ENCODE results near the gene EVI5.
"Not testable (repeated sequence)": the region's sequence is repeated elsewhere in the genome, so short reads cannot be mapped to it uniquely, and the experiment has no call there.

EVI5 gene

DNA sequence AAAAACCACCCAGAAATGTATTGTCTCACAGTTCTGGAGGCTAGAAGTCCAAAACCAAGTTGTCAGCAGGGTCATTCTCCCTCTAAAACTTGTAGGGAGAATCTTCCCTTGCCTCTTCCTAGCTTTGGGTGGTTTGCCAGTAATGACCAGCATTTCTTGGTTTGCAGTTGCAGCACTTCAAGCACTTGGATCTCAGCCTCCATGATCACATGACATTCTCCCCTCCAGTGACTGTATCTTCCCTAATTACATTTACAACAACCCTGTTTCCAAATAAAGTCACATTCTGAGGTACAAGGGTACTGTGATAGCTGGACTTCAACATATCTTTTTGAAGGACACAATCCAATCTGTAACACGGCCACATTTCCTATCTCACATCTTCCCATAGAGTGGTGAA is 37.2 kb downstream of the EVI5 start:
- DNase-seq: no peak

DNA sequence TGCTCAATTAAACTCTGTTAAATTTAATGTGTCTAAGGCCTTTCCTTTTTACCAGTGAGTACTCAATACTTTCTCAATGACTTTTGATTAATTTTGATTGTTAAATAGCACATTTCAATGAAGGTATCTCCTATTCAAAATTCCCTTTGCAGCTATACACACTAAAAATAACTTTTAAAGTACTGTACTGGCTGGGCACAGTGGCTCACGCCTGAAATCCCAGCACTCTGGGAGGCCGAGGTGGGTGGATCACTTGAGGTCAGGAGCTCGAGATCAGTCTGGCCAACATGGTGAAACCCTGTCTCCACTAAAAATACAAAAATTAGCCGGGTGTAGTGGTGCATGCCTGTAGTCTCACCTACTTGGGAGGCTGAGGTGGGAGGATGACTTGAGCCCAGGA is 38.7 kb downstream of the EVI5 start:
- DNase-seq: not testable (repeated sequence)

DNA sequence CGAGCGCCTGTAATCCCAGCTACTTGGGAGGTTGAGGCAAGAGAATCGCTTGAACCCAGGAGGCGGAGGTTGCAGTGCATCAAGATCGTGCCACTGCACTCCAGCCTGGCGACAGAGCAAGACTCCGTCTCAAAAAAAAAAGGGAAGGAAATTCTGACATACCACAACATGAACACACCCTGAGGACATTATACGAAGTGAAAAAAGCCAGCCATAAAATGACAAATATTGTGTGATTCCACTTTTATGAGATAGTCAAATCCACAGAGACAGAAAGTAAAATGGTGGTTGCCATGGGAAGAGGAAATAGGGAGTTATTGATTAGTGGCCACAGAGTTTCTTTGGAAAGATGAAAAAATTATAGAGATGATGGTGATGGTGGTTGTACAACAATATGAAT is 41.7 kb downstream of the EVI5 start:
- DNase-seq: no peak

GRCh38 chr1:92739669-92740524 is 45.0 kb downstream of the EVI5 start:
- DNase-seq: no peak

- no peak for DNase-seq
Observed at GRCh38 chr1:92736395-92736794, 48.5 kb downstream of the EVI5 start.

DNA sequence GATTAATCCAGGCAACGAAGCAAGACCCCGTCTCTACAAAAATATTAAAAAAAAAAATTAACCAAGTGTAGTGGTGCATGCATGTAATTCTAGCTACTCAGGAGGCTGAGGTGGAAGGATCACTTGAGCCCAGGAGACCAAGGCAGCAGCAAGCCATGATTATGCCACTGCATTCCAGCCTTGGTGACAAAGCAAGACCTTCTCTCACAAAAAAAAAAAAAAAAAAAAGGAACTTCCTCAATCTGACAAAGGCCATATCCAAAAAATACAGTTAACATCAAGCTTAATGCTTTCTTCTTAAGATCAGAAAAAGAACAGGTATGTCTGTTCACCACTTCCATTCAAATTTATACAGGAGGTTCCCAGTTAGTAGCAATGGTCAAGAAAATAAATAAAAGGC is 54.4 kb downstream of the EVI5 start:
- DNase-seq: no peak

GRCh38 chr1:92728697-92729096 is 56.2 kb downstream of the EVI5 start:
- no peak for DNase-seq

- DNase-seq: not testable (repeated sequence)
Observed at GRCh38 chr1:92723713-92724112, 61.2 kb downstream of the EVI5 start.

DNA sequence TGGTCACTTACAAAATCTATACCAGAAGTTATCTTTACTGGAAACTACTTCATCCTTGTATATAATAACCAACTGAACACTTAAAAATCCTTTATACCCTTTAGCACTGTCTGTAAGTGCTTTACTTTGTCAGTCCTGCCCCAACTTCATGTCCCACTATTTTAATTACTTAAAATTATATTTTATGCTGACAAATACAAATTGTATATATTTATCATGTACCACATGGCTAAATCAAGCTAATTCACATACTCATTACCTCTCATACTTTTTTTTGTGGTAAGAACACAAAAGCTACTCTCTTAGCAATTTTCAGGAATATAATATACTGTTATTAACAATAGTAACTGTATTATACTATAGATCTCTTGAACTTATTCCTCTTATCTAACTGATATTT is 63.0 kb downstream of the EVI5 start:
- no peak for DNase-seq

DNA sequence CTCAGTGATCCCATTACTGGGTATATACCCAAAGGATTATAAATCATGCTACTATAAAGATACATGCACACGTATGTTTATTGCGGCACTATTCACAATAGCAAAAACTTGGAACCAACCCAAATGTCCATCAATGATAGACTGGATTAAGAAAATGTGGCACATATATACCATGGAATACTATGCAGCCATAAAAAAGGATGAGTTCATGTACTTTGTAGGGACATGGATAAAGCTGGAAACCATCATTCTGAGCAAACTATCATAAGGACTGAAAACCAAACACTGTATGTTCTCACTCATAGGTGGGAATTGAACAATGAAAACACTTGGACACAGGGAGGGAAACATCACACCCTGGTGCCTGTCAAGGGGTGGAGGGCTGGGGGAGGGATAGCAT is 63.8 kb downstream of the EVI5 start:
- not testable (repeated sequence) for DNase-seq

- not testable (repeated sequence) for DNase-seq
Observed at GRCh38 chr1:92715476-92715951, 69.4 kb downstream of the EVI5 start.

DNA sequence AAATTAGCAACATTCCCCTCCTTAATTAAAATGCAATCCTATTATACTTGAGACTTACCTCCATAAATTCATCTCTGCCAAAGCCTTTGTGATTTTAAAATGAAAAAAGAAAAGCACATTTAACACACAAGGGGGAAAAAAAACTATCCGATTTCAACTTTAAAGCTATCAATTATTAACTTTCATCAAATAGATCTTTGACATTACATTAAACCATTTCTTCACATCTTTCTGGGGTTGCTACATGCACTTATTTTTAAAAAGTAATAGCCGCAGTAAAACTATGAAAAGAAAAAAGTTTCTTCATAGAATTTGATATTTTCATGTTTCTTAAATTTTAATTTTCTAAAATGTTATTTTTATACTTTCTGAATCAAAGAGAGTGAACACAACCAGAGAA is 71.0 kb downstream of the EVI5 start:
- no peak for DNase-seq

DNA sequence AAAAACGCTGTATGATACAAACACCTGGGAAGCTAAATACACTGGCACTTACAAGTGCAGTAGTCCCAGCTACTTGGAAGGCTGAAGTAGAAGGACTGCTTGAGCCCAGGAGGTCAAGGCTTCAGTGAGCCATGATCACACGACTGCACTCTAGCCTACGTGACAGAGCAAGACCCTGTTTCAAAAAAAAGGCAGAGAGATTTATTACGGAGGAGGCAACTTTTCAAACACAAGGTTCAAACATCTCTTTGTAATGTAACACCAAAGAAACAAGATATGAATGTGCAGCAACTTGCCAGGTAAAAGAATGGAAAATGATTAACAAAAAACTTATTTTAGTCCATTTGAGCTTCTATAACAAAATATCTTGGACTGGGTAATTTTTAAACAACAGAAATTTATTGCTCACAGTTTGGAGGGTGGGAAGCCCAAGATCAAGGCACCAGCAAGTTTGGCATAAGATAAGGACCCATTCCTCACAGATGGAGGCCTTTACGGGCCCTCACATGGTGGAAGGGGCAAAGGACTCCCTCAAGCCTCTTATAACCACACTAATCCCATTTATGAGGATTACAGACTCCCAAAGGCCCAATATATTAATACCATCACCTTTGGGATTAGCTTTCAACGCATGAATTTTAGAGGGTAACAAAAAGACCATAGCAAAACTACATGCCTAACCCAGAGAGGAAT is 73.3 kb downstream of the EVI5 start:
- DNase-seq: no peak

- DNase-seq: no peak
Observed at GRCh38 chr1:92709738-92710137, 75.2 kb downstream of the EVI5 start.

DNA sequence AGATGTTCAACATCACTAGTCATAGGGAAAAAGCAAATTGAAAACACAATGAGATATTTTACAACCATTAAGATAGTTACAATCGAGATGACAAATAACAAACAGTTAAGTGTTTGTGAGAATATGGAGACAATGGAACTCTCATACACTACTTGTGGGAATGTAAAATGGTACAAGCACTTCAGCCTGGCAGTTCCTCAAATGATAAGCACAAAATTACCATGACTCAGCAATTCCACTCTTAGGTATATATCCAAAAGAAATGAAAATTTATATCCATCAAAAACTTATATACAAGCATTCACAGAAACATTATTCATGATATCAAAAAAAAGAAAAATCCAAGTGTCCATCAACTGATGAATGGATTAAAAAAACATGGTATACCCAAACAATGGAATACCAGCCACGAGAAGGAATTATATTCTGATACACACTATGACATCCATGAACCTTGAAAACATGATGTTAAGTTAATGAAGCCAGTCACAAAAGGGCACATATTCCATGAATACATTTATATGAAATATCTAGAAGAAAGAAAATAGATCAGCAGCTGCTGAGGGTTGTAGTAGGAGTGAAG is 76.4 kb downstream of the EVI5 start:
- no peak for DNase-seq

- no peak for DNase-seq
Observed at GRCh38 chr1:92707709-92708108, 77.2 kb downstream of the EVI5 start.

DNA sequence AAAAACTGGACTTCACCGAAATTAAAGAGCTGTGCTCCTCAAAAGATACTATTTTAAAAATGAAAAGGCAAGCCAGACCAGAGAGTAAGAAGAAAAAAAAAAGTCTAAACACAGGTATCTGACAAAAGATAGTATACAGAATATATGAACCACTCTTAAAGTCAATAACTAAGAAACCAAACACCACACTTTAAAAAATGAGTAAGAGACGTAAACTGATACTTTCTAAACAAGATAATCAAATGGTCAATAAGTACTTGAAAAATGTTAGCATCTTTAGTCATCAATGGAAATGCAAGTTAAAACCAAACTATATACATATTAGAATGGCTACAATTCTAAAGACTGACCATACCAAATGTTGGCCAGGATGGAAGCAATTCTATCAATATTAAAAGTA is 77.6 kb downstream of the EVI5 start:
- no peak for DNase-seq

DNA sequence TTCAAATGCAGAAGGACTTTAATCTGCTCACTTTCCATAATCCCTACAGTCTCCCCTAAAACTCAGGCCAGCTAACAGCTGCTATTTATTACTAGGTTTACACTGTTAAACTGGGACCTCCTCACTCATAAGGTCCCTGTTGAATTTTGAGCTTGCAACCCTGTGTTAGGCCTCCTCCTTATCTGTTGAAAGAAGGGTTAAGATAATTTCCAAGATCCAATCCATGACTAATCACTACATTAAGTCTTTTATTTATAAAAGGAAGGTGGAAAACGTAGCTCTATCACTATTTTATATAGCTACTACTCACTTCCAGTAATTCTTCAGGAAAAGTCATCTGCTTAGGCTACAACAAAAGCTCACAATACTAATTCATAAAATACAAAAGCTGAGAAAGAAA is 79.5 kb downstream of the EVI5 start:
- no peak for DNase-seq

DNA sequence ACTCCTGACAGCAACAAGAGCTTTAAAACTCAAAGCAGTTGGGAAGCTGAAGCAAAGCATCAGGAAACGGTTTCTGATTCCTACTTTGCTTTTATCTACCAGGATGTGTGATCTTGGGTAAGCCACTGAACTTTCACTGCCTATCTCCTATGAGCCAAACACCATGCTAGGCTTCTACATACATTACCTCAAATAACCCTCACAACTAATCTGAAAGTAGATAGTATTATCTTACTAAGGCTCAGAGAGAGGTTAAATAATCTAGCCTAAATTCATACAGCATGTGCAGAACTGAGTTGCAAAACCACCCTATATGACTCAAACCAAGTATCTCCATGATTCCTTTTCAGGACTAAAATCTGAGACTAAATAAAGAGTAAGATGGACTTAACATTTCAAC is 83.8 kb downstream of the EVI5 start:
- no peak for DNase-seq

GRCh38 chr1:92698932-92699331 is 86.0 kb downstream of the EVI5 start:
- no peak for DNase-seq

DNA sequence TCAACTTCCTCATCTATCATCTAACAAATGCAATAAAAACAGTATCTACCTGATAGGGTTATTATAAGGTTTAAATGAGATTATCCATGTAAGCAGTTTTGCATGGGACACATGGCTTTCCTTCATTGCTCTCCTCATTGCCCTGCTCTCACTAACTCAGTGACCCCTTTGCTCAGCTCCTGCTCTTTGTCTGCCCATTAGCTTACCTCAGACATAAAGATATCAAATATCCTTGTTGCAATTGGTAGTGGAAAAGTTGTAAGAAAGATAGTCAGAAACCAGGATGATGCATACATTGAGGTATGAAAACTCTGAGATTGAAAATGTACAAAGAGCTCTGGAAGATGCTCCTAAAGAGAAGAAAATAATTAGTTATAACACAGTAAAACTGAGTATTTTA is 89.8 kb downstream of the EVI5 start:
- DNase-seq: no peak

- no peak for DNase-seq
Observed at GRCh38 chr1:92691925-92692324, 93.0 kb downstream of the EVI5 start.

DNA sequence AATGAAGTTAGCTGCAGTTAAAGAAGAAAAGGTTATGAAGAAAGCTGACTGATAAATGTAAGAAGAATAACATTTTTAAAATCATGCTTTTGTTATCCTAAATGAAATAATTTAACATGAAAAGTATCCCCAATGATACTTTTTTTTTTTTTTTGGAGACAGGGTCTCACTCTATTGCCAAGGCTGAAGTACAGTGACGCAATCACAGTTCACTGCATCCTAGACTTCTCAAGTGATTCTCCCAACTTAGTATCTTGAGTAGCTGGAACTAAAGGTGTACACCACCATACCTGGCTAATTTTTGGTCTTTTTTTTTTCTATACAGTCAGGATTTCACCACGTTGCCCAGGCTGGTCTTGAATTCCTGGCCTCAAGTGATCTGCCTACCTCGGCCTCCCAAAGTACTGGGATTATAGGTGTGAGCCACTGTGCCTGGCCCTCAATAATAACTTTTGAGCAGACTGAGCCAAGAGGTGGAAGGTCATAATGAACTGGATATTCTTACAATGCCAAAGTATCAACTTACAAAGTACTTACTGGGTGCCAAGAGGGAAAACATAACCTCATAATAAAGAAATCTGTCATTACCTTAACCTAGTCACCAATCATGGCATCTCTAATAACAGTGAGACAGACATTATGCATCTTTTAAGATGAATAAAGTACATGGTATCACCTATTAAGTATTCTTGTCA is 94.5 kb downstream of the EVI5 start:
- no peak for DNase-seq
